Sigmoid colon (tissue), 4 donors: ENCODE results near the gene EOLA2.
"Not testable (repeated sequence)": the region's sequence is repeated elsewhere in the genome, so short reads cannot be mapped to it uniquely, and the experiment has no call there.

ENCODE experiments used
- EP300 ChIP-seq, 4 donors: sonication (generic); formaldehyde crosslinking; IDR thresholded peaks; one replicate each; pipeline ENCODE4 v1.6.1; 2017; ENCODE audit warnings: antibody characterized with exemption in 4 of 4
- POLR2A ChIP-seq, 2 donors: fragments of 450-650 bp; IDR thresholded peaks; one replicate each; pipeline ENCODE4 v1.6.1; 2016; ENCODE audit warnings: antibody characterized with exemption in 2 of 2, mild to moderate bottlenecking in 2 of 2, moderate library complexity in 2 of 2
- TF ChIP-seq, protein P1 (sequence below), 4 experiments: fragments of 450-650 bp in 3 of 4; fragments of 200-600 bp in 1 of 4; IDR thresholded peaks; one replicate each; pipeline ENCODE4 v1.5.1; 2016 to 2019; ENCODE audit warnings: antibody characterized with exemption in 4 of 4, mild to moderate bottlenecking in 3 of 4, moderate library complexity in 2 of 4

GRCh38 chrX:149927245-149927963, 10.9 kb downstream of the EOLA2 start:
- TF ChIP-seq, protein P1, sequence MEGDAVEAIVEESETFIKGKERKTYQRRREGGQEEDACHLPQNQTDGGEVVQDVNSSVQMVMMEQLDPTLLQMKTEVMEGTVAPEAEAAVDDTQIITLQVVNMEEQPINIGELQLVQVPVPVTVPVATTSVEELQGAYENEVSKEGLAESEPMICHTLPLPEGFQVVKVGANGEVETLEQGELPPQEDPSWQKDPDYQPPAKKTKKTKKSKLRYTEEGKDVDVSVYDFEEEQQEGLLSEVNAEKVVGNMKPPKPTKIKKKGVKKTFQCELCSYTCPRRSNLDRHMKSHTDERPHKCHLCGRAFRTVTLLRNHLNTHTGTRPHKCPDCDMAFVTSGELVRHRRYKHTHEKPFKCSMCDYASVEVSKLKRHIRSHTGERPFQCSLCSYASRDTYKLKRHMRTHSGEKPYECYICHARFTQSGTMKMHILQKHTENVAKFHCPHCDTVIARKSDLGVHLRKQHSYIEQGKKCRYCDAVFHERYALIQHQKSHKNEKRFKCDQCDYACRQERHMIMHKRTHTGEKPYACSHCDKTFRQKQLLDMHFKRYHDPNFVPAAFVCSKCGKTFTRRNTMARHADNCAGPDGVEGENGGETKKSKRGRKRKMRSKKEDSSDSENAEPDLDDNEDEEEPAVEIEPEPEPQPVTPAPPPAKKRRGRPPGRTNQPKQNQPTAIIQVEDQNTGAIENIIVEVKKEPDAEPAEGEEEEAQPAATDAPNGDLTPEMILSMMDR (IDR thresholded peaks at IDR 0.05) = not testable (repeated sequence)
- not testable (repeated sequence) for TF ChIP-seq EP300, POLR2A (IDR thresholded peaks at IDR 0.05)
